Activated CD4-positive, alpha-beta T cell treated with anti-CD3 and anti-CD28 coated beads, Interleukin-2, amount 50 U/mL, for 24 hours (primary cell): Measurements from ENCODE around the gene PRIM2.
"Not testable (repeated sequence)": the region's sequence is repeated elsewhere in the genome, so short reads cannot be mapped to it uniquely, and the experiment has no call there.

Experiments
- DNase-seq, 2 donors: peaks; one replicate each; pipeline ENCODE4 v3.0.0-alpha.2; 2020; ENCODE audit warnings: low read depth in 1 of 2, low spot score in 1 of 2

The PRIM2 gene, protein sequence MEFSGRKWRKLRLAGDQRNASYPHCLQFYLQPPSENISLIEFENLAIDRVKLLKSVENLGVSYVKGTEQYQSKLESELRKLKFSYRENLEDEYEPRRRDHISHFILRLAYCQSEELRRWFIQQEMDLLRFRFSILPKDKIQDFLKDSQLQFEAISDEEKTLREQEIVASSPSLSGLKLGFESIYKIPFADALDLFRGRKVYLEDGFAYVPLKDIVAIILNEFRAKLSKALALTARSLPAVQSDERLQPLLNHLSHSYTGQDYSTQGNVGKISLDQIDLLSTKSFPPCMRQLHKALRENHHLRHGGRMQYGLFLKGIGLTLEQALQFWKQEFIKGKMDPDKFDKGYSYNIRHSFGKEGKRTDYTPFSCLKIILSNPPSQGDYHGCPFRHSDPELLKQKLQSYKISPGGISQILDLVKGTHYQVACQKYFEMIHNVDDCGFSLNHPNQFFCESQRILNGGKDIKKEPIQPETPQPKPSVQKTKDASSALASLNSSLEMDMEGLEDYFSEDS

DNA sequence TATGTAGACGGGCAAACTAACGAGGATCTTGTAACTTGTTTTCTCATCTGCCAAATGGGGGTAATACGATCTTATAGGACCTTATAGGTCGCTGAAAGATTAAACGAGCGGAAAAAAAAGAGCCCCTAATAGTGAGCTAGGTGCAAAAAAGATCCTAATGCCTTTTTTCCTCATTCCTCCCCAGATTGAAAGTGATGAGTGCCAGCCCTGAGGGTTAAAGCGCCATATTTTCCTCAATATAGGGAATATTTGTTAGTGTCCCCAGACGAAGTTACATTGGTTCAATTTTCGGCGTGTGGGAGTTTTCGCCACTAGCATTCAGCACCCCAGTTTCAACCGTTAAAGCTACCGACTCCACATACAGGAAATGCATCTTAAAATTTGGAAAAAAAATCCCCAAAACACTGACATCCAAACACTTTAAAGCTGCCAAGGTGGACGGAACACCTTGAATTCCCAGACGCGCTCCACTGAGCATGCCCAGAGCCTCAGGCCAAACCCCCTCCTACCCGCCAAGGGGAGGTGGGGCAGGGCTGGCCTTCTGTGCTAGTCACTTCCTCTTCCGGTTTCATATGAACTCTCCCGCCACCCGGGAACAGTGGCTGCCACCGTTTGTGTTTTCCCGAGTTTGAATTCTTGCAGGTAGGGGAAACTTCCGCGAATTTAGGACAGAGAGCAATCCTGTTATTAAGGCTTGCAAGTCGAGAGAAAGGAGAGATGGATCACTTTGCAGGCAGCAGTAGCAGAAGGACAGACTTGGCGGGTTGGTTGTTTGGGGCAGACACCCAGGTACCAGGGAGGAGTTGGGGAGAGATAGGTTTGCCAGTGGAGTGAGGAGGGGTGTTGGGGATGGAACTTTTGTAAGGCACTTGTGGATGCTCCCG is at the start of gene PRIM2:
PRIM2 (plus strand) TSS at position 571 of the 884 bp plus-strand sequence. CDS start 816 bp downstream, outside the sequence.
- peak; percentile 66 to 85 for DNase-seq

- DNase-seq, result no peak
Observed at GRCh38 chr6:57268294-57268640, 49.2 kb upstream of the PRIM2 start.

GRCh38 chr6:57274113-57274824 is 43.2 kb upstream of the PRIM2 start:
- DNase-seq, result not testable (repeated sequence)

GRCh38 chr6:57275384-57275783 is 42.0 kb upstream of the PRIM2 start:
- DNase-seq, result no peak

DNA sequence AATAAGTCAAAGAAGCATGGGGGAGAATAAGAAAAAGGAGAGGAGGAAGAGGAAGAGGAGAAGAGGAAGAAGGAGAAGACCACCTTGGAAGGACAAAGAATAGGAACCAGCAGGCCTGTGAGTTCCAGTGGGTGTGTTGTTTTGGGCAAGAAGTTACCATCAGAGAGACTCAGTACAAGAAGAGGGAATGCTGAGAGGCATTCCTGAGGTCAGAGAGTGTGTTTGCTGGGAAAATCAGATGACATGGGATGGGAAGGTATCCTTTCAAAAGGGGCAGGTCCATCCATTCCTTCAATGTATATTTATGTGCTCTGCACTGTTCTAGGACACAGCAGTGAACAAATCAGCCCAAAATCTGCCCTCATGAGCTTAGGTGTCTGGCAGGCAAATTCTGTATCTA is 40.5 kb upstream of the PRIM2 start:
- DNase-seq, result no peak

GRCh38 chr6:57278570-57278969 is 38.9 kb upstream of the PRIM2 start:
- DNase-seq, result no peak

DNA sequence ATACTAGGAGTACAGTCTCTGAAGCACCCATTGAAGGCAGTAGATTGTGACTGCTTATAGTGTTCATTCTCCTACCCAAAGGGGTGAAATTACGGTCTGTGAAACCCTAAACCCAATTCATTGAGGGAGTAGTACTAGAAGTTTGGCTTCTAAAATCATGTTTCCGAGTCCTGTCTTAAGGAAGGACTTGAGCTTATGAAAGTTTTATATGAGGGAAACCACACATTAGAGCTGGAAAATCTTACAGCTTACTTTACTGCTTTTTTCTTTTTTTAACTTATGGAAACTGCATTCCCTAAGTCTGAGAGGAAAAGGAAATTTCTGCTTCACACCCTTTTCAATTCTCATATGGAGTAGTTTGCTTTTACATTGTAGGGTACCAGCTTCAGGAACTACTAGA is 38.4 kb upstream of the PRIM2 start:
- DNase-seq, result no peak

- DNase-seq, result no peak
Observed at GRCh38 chr6:57283106-57283505, 34.3 kb upstream of the PRIM2 start.

DNA sequence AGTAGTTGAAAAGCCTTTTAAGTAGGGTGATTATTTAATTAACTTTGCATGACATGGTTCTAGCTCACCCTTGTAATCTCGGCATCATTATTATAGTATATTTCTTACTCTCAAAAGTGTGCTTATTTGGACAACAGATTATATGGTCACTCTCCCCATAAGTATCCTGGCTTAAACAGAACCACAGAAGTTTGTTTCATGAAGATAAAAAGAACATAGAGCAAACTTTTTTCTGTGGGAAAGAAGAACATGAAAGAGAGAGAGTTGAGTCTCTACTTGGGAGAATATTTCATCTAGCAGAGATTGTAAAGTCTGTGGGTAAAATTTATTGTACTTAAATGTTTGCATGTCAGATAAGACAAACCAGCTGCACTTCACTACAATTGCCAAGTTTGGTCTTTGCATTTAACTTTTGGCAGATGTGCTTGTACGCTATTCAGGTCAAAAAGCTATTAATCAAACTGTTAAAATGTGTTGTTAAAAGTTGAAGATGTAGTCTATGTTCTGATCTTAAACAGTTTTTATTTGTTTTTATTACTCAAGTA is 33.4 kb upstream of the PRIM2 start:
- DNase-seq, result no peak

DNA sequence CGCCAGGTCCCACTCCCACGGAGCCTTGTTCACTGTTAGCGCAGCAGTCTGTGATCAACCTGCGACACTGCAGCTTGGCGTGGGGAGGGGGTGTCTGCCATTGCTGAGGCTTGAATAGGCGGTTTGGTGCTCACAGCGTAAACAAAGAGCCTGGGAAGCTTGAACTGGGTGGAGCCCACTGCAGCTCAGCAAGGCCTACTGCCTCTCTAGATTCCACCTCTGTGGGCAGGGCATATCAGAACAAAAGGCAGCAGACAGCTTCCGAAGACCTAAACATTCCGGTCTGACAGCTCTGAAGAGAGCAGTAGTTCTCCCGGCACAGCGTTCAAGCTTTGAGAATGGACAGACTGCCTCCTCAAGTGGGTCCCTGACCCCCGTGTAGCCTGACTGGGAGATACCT is 29.3 kb upstream of the PRIM2 start:
- not testable (repeated sequence) for DNase-seq

DNA sequence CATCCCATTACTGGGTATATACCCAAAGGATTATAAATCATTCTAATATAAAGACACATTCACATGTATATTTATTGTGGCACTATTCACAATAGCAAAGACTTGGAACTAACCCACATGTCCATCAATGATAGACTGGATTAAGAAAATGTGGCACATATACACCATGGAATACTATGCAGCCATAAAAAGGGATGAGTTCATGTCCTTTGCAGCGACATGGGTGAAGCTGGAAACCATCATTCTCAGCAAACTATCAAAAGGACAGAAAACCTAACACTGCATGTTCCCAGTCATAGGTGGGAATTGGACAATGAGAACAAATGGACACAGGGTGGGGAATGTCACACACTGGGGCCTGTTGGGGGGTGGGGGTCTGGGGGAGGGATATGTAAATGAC is 24.0 kb upstream of the PRIM2 start:
- not testable (repeated sequence) for DNase-seq

- no peak for DNase-seq
Observed at GRCh38 chr6:57294862-57295445, 22.5 kb upstream of the PRIM2 start.

DNA sequence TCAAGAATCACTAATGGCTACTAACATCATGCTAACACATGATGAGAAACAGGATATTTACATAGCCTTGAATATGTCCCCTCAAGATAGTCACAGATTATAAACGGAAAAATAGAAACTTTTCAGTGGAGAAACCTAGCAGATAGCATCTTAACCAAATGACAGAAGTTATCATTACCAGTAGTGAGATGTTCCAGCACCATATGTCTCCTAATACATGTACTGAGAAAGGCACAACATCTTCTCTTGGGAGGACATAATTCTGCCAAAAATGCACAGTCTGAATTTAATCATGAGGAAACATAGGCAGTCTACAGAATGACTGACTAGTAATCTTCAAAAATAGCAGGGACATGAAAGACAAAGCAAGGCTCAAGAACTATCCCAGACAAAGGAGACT is 19.9 kb upstream of the PRIM2 start:
- no peak for DNase-seq

DNA sequence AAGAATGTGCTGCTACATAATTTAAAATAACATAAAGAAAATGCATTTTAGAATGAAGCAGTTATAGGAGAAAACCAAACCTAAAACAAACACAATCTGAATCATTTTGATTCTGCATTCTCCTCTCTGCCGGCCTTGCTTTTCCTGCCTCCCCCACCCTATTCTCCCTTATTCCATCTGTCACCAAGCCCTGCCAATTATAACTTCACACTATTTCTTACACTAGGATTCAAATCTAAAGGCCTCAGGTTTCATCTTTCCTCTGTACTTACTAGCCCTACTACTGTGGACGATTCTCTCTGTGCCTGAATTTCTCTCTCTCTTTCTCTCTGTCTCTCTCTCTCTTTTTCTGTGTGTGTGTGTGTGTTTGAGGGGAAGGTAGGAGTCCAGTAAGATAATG is 18.7 kb upstream of the PRIM2 start:
- DNase-seq, result no peak

- DNase-seq, result no peak
Observed at GRCh38 chr6:57301757-57302156, 15.7 kb upstream of the PRIM2 start.

- DNase-seq, result no peak
Observed at GRCh38 chr6:57302477-57302876, 15.0 kb upstream of the PRIM2 start.

DNA sequence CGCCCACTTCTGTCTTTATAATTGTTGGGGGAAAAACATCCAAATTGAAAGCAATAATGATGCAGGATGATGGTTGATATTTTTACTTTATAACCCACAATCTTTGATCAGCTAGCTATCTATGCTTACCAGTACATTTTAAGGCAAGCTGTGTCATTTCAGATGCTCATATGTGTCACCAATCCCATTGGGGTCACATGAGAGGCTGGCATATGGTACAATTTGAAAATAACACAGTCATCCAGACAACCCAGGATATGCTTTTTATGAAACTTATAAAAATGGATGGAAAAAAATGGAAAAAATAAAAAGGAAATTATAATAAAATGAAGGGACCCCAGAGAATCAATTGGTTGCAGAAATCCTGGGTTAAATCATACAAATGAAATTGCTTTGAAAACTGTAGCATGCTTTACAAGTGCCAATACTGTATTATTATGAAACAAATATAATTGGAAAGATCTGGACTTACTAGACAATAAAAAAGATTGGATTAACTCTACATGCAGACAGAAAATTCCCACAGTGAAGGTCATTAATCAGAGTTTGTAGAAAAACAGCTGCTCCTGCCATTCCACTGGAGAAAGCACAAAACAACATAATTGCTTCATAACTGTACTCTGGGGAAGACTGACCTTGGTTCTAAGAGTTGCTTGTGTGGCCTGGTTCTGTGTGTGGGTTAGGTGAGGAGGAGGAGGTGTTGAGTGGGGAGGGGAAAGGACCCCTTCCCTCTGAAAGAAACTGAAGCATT is 13.3 kb upstream of the PRIM2 start:
- DNase-seq, result no peak

DNA sequence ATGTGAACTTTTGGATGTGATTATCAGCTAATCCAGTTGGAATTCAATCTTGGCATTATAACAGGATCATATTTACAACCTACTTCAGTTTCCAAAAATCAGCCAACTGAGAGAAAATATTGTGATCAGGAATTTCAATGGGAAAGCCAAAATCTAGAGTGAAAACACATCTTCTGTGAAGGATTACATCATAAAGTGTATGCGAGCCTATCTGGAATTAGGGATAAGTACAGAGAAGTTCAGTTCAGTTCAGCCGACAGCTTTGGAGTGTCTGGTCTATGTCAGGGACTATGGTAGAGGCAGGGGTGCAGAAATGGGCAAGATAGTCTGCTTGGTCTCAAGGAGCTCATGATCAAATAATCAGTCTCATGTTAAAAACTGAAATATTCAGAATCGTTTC is 12.3 kb upstream of the PRIM2 start:
- DNase-seq, result no peak

- DNase-seq, result no peak
Observed at GRCh38 chr6:57305761-57306160, 11.7 kb upstream of the PRIM2 start.

DNA sequence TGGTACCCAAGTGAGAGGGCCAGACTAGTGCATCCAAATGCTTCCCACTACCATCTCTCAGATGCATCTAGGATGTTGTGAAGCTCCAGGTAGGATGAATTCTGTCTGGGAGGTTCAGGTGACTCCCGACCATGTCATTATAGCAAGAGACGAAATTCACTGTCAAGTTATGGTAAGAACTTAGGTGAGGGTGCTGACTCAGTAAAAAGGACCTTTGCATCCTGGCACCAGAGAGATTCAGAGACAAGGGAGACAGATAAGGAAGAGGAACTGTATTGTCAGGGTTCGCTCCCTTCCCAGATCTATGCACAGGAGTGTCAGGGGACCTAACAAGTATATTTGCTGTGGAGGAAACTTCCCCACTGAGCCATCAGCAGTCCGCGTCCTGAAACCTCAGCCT is 11.2 kb upstream of the PRIM2 start:
- no peak for DNase-seq
